Measurements from ENCODE around the gene XDH.

DNA sequence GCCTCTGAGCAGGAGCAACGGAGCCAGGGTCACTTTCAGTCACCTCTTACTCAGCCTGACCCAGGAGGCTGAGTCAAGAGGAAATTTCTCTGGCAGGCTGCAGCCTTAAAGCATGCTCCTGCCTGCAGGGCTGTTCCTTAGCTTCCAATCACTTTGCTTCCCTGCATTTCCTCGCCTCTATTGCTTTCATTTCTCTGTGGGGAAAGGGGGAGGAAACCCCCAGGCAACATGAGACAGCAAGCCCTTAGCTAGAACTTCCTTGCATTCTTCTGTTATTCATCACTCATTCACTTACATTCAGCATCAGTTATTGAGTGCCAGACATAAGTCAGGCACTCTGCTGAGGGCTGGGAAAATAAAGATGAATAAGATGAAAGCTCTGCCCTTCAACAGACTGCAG is 13.0 kb downstream of the XDH start:
- TF ChIP-seq, protein P1, sequence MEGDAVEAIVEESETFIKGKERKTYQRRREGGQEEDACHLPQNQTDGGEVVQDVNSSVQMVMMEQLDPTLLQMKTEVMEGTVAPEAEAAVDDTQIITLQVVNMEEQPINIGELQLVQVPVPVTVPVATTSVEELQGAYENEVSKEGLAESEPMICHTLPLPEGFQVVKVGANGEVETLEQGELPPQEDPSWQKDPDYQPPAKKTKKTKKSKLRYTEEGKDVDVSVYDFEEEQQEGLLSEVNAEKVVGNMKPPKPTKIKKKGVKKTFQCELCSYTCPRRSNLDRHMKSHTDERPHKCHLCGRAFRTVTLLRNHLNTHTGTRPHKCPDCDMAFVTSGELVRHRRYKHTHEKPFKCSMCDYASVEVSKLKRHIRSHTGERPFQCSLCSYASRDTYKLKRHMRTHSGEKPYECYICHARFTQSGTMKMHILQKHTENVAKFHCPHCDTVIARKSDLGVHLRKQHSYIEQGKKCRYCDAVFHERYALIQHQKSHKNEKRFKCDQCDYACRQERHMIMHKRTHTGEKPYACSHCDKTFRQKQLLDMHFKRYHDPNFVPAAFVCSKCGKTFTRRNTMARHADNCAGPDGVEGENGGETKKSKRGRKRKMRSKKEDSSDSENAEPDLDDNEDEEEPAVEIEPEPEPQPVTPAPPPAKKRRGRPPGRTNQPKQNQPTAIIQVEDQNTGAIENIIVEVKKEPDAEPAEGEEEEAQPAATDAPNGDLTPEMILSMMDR (conservative IDR thresholded peaks at IDR 0.05 in 1 of 2, IDR thresholded peaks at IDR 0.05 in 1 of 2; ENCODE audit: extremely low read depth in 1 of 2, insufficient read depth in 1 of 2, low read depth in 1 of 2, low read length in 2 of 2): no peak
- TF ChIP-seq EZH2 (IDR thresholded peaks at IDR 0.05; ENCODE audit: borderline replicate concordance, low read length): no peak
